ENCODE results near the gene KCTD2. TPM values are rescaled to one million over a fixed set of nuclear protein-coding genes. Genes with fewer than 3 reads are reported as not detected.

KCTD2 gene
- total RNA-seq, 1 donor from 2014 or later = 19.5 TPM

GRCh38 chr17:75030161-75030560, 16.9 kb upstream of the KCTD2 start:
- Mint-ChIP-seq H3K36me3 (ENCODE audit: low read depth) (peaks cover 8% of the 10 kb centered on the region), H3K9me3 (peaks cover 9% of the 10 kb centered on the region), H3K4me1 (peaks cover 32% of the 10 kb centered on the region), H3K4me3 (no peak overlapping the region), H3K27me3 (peaks cover 1% of the 10 kb centered on the region), H3K27ac (no peak overlapping the region)
- DNase-seq (no peak), ATAC-seq (ENCODE audit: low read depth) (no peak)
- POLR2A ChIA-PET = no interaction called here
- TF ChIP-seq, protein P1, sequence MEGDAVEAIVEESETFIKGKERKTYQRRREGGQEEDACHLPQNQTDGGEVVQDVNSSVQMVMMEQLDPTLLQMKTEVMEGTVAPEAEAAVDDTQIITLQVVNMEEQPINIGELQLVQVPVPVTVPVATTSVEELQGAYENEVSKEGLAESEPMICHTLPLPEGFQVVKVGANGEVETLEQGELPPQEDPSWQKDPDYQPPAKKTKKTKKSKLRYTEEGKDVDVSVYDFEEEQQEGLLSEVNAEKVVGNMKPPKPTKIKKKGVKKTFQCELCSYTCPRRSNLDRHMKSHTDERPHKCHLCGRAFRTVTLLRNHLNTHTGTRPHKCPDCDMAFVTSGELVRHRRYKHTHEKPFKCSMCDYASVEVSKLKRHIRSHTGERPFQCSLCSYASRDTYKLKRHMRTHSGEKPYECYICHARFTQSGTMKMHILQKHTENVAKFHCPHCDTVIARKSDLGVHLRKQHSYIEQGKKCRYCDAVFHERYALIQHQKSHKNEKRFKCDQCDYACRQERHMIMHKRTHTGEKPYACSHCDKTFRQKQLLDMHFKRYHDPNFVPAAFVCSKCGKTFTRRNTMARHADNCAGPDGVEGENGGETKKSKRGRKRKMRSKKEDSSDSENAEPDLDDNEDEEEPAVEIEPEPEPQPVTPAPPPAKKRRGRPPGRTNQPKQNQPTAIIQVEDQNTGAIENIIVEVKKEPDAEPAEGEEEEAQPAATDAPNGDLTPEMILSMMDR (IDR thresholded peaks at IDR 0.05) = no peak
- CTCF ChIA-PET = no interaction called here
- intact Hi-C loops (cut with micrococcal nuclease) = loop anchor here (5.0 kb wide), 1 partner anchor 152 kb away; the partner anchor contains the start of gene SUMO2

GRCh38 chr17:75031972-75032719, 14.9 kb upstream of the KCTD2 start:
- intact Hi-C loops (cut with micrococcal nuclease) = loop anchor here (1.0 to 5.0 kb wide), 2 partner anchors 20 to 150 kb away; partner anchors contain the start of genes MRPL58 and SUMO2
- ChIA-PET CTCF (interaction anchor here (1.4 to 2.0 kb wide), 2 partner anchors 19 to 70 kb away, joined by 3 to 6 read pairs; partner anchors contain the start of gene MRPL58), POLR2A (interaction anchor here (0.5 to 1.6 kb wide), 8 partner anchors 9 to 752 kb away, joined by 3 to 14 read pairs (median 4); partner anchors contain the start of genes MRPL58 and UNK)
- Mint-ChIP-seq H3K27ac (peak overlapping the region; percentile 75), H3K9me3 (peaks cover 4% of the 10 kb centered on the region), H3K36me3 (ENCODE audit: low read depth) (peaks cover 5% of the 10 kb centered on the region), H3K27me3 (peaks cover 1% of the 10 kb centered on the region), H3K4me3 (peak overlapping the region; percentile 91), H3K4me1 (peaks cover 34% of the 10 kb centered on the region)
- TF ChIP-seq, protein P1 (IDR thresholded peaks at IDR 0.05) = no peak
- ATAC-seq (ENCODE audit: low read depth) = peak; percentile 38
- peak; percentile 44 for DNase-seq

DNA sequence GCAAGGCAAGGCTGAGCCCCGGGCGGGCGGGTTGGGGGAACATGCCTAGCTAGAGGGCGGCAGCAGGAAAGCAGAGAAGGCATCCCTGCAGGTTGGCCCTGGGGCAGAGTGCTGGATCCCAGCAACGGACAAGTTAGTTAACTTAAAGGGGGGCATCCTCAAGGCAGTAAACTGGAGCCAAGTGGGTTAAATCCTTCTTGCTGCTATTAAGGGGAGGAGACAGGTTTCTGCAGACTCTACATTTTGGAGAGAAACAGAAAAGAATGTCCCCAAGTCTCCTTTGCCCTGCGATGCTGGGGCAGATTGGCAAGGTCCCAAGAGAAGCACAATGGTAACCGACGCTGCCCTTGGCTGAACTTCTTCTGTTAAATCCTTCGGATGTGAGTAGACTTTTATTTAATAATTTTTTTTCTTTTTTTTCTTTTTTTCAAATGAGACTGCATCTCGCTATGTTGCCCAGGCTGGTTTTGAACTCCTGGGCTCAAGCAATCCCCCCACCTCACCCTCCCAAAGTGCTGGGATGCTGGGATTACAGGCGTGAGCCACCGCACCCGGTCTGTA, 14.2 kb upstream of the KCTD2 start:
- Mint-ChIP-seq H3K9me3 (peaks cover 3% of the 10 kb centered on the region), H3K27me3 (peaks cover 1% of the 10 kb centered on the region), H3K27ac (no peak overlapping the region), H3K4me1 (peaks cover 34% of the 10 kb centered on the region), H3K4me3 (peak overlapping the region; percentile 91), H3K36me3 (ENCODE audit: low read depth) (peaks cover 5% of the 10 kb centered on the region)
- DNase-seq = no peak
- POLR2A ChIA-PET = interaction anchor here (0.5 to 1.6 kb wide), 6 partner anchors 10 to 752 kb away, joined by 3 to 14 read pairs (median 4); partner anchors contain the start of genes MRPL58 and UNK
- CTCF ChIA-PET = interaction anchor here (2.0 kb wide), 1 partner anchor 20 kb away, joined by 6 read pairs; the partner anchor contains the start of gene MRPL58
- peak; percentile 2 for ATAC-seq (ENCODE audit: low read depth)
- intact Hi-C loops (cut with micrococcal nuclease) = loop anchor here (1.0 to 5.0 kb wide), 2 partner anchors 20 to 150 kb away; partner anchors contain the start of genes MRPL58 and SUMO2
- TF ChIP-seq, protein P1 (IDR thresholded peaks at IDR 0.05) = no peak

GRCh38 chr17:75033346-75034235, 13.4 kb upstream of the KCTD2 start:
- ATAC-seq (ENCODE audit: low read depth) (peak; percentile 28), DNase-seq (peak; percentile 78)
- Mint-ChIP-seq H3K27ac (peak overlapping the region; percentile 89), H3K4me1 (peaks cover 34% of the 10 kb centered on the region), H3K4me3 (peak overlapping the region; percentile 91), H3K36me3 (ENCODE audit: low read depth) (peaks cover 9% of the 10 kb centered on the region), H3K9me3 (peaks cover 3% of the 10 kb centered on the region), H3K27me3 (peaks cover 1% of the 10 kb centered on the region)
- POLR2A ChIA-PET = interaction anchor here (0.8 to 3.4 kb wide), 8 partner anchors 14 to 744 kb away, joined by 3 to 31 read pairs (median 4); partner anchors contain the start of genes ATP5PD, HID1, JPT1 and KCTD2
- intact Hi-C loops (cut with micrococcal nuclease) = loop anchor here (1.0 to 5.0 kb wide), 5 partner anchors 14 to 149 kb away; partner anchors contain the start of genes CDR2L, KCTD2 and SUMO2
- TF ChIP-seq, protein P1 (IDR thresholded peaks at IDR 0.05) = no peak
- CTCF ChIA-PET = interaction anchor here (0.9 to 1.2 kb wide), 2 partner anchors 22 to 81 kb away, joined by 3 to 6 read pairs; no protein-coding TSS in a partner anchor

All from activated B cell treated with CpG ODN at 0.5 μM for 24 hours (primary cell).